ENCODE results near the gene SLC25A6. TPM values are rescaled to one million over a fixed set of nuclear protein-coding genes. Genes with fewer than 3 reads are reported as not detected.

SLC25A6 gene
- polyA plus RNA-seq, 2 of the 4 experiments (the other 2 are of a cell fraction): 291 to 448 TPM

GRCh38 chrX:1341545-1342184 lies 50.2 kb downstream of the SLC25A6 start:
- Histone ChIP-seq H3K27ac (no peak overlapping the region), H3K4me2 (no peak overlapping the region), H3K9me3 (no peaks in the 10 kb centered on the region; the same call in 2 of the 3 replicates), H3K4me1 (no peaks in the 10 kb centered on the region), H3K4me3 (no peak overlapping the region)
- FAIRE-seq (no peak), ATAC-seq (no peak), DNase-seq (ENCODE audit: low read depth in 1 of 2, low spot score in 1 of 2) (no peak)
- no peak for TF ChIP-seq KDM5A (IDR thresholded peaks at IDR 0.05)
- TF ChIP-seq GATA3 (IDR thresholded peaks at IDR 0.05; ENCODE audit: borderline replicate concordance): no peak
- no peak for TF ChIP-seq ZNF302 (CRISPR knock-in tag; IDR thresholded peaks at IDR 0.05)
- no peak for TF ChIP-seq NR3C1 (IDR thresholded peaks at IDR 0.05)
- no peak for TF ChIP-seq EP300 (IDR thresholded peaks at IDR 0.05)
- no peak for TF ChIP-seq ZSCAN20 (CRISPR knock-in tag; IDR thresholded peaks at IDR 0.05)
- TF ChIP-seq KDM1A (IDR thresholded peaks at IDR 0.05; ENCODE audit: low read depth): no peak
- TF ChIP-seq NPAS2 (CRISPR knock-in tag; IDR thresholded peaks at IDR 0.05; ENCODE audit: borderline replicate concordance): no peak
- no peak for TF ChIP-seq CHD2 (IDR thresholded peaks at IDR 0.05; ENCODE audit: low read length, partially characterized antibody)
- no peak for TF ChIP-seq ZC3H11A (IDR thresholded peaks at IDR 0.05)
- TF ChIP-seq HEYL (CRISPR knock-in tag; IDR thresholded peaks at IDR 0.05): no peak
- TF ChIP-seq RFX5 (IDR thresholded peaks at IDR 0.05): no peak
- no peak for TF ChIP-seq E2F6 (IDR thresholded peaks at IDR 0.05; ENCODE audit: borderline replicate concordance, low read depth)
- no peak for TF ChIP-seq RCOR1 (IDR thresholded peaks at IDR 0.05; ENCODE audit: low read depth, low read length)
- TF ChIP-seq BHLHE40 (IDR thresholded peaks at IDR 0.05; ENCODE audit: low read depth, low read length): no peak
- TF ChIP-seq POLR2AphosphoS2 (conservative IDR thresholded peaks at IDR 0.05; ENCODE audit: low read length): no peak
- no peak for TF ChIP-seq REST (IDR thresholded peaks at IDR 0.05)
- TF ChIP-seq RAD21 (conservative IDR thresholded peaks at IDR 0.05 in 1 of 2, IDR thresholded peaks at IDR 0.05 in 1 of 2): no peak
- no peak for TF ChIP-seq ZFP36 (IDR thresholded peaks at IDR 0.05; ENCODE audit: borderline replicate concordance, partially characterized antibody)
- no peak for TF ChIP-seq FOXS1 (CRISPR knock-in tag; IDR thresholded peaks at IDR 0.05)
- ChIA-PET CTCF (no interaction called here), POLR2A (no interaction called here)
- WGBS (ENCODE audit: missing lambda C conversion rate): 70% methylated on average over 22 of the region's 22 CpGs

GRCh38 chrX:1336948-1337779 lies 54.7 kb downstream of the SLC25A6 start:
- H3K4me3 ChIP-seq: peak overlapping the region; percentile 18; the same call in 1 of the 3 replicates
- WGBS (ENCODE audit: missing lambda C conversion rate): 23% methylated on average over 18 of the region's 18 CpGs
- peak overlapping the region; percentile 72 for H3K4me2 ChIP-seq
- no peaks in the 10 kb centered on the region; the same call in 2 of the 3 replicates for H3K9me3 ChIP-seq
- no peak for TF ChIP-seq JUNB (IDR thresholded peaks at IDR 0.05)
- TF ChIP-seq CBX2 (IDR thresholded peaks at IDR 0.05; ENCODE audit: borderline replicate concordance, low read depth): no peak
- TF ChIP-seq KDM1A (IDR thresholded peaks at IDR 0.05; ENCODE audit: low read depth): peak; percentile 75; the same call in 1 of the 2 replicates
- peak overlapping the region in 1 of 2 experiments; percentile 31; a peak in 1 of 6 replicates for H3K27ac ChIP-seq
- no peaks in the 10 kb centered on the region for H3K4me1 ChIP-seq
- POLR2A ChIA-PET: no interaction called here
- CTCF ChIA-PET: no interaction called here
- ATAC-seq (peak; percentile 63 to 70), FAIRE-seq (no peak), DNase-seq (ENCODE audit: low read depth in 1 of 2, low spot score in 1 of 2) (no peak)
